ENCODE results near the gene TRIM47.

The TRIM47 gene

DNA sequence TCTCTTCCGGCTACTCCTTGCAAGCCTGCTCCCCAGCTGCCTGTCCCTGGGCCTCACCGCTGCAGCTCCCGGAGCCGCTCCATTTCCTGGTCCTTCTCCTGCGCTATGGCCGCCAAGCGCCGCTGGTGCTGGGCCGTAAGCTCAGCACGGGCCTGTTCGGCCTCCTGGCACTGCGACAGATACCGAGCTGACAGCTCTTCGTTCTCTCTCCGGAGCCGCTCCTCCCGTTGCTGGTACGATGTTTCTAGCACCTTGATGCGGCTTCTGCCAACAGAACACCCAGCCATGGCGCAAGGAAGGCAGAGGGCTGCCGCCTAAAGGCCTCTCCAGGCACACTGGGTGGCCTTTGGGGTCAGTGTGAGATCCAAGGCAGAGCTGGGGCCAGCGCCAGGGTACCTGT lies 41.2 kb upstream of the TRIM47 start:
- TF ChIP-seq EP300 (IDR thresholded peaks at IDR 0.05; ENCODE audit: borderline replicate concordance) (no peak), RAD21 (IDR thresholded peaks at IDR 0.05; ENCODE audit: low read depth) (no peak), FOXM1 (IDR thresholded peaks at IDR 0.05; ENCODE audit: borderline replicate concordance, low read depth) (no peak), MAX (IDR thresholded peaks at IDR 0.05) (no peak), EGR1 (IDR thresholded peaks at IDR 0.05) (no peak), TCF12 (IDR thresholded peaks at IDR 0.05; ENCODE audit: low read depth) (no peak), ZBTB7A (IDR thresholded peaks at IDR 0.05; ENCODE audit: low read depth) (no peak), CREB1 (IDR thresholded peaks at IDR 0.05; ENCODE audit: low read depth) (no peak)
- TF ChIP-seq, protein P1, sequence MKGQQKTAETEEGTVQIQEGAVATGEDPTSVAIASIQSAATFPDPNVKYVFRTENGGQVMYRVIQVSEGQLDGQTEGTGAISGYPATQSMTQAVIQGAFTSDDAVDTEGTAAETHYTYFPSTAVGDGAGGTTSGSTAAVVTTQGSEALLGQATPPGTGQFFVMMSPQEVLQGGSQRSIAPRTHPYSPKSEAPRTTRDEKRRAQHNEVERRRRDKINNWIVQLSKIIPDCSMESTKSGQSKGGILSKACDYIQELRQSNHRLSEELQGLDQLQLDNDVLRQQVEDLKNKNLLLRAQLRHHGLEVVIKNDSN (IDR thresholded peaks at IDR 0.05), result no peak
- TF ChIP-seq, protein P2, sequence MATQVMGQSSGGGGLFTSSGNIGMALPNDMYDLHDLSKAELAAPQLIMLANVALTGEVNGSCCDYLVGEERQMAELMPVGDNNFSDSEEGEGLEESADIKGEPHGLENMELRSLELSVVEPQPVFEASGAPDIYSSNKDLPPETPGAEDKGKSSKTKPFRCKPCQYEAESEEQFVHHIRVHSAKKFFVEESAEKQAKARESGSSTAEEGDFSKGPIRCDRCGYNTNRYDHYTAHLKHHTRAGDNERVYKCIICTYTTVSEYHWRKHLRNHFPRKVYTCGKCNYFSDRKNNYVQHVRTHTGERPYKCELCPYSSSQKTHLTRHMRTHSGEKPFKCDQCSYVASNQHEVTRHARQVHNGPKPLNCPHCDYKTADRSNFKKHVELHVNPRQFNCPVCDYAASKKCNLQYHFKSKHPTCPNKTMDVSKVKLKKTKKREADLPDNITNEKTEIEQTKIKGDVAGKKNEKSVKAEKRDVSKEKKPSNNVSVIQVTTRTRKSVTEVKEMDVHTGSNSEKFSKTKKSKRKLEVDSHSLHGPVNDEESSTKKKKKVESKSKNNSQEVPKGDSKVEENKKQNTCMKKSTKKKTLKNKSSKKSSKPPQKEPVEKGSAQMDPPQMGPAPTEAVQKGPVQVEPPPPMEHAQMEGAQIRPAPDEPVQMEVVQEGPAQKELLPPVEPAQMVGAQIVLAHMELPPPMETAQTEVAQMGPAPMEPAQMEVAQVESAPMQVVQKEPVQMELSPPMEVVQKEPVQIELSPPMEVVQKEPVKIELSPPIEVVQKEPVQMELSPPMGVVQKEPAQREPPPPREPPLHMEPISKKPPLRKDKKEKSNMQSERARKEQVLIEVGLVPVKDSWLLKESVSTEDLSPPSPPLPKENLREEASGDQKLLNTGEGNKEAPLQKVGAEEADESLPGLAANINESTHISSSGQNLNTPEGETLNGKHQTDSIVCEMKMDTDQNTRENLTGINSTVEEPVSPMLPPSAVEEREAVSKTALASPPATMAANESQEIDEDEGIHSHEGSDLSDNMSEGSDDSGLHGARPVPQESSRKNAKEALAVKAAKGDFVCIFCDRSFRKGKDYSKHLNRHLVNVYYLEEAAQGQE (IDR thresholded peaks at IDR 0.05; ENCODE audit: low read depth), result no peak

GRCh38 chr17:75917917-75918445 lies 39.6 kb upstream of the TRIM47 start:
- TF ChIP-seq MAX (IDR thresholded peaks at IDR 0.05), result no peak
- TF ChIP-seq RAD21 (IDR thresholded peaks at IDR 0.05; ENCODE audit: low read depth), result no peak
- no peak for TF ChIP-seq TEAD4 (IDR thresholded peaks at IDR 0.05)
- TF ChIP-seq YY1 (IDR thresholded peaks at IDR 0.05; ENCODE audit: low read depth), result no peak
- TF ChIP-seq TCF12 (IDR thresholded peaks at IDR 0.05; ENCODE audit: low read depth), result no peak
- TF ChIP-seq EGR1 (IDR thresholded peaks at IDR 0.05), result no peak
- TF ChIP-seq TAF1 (IDR thresholded peaks at IDR 0.05; ENCODE audit: low read depth), result no peak
- TF ChIP-seq EP300 (IDR thresholded peaks at IDR 0.05; ENCODE audit: borderline replicate concordance), result no peak
- TF ChIP-seq, protein P2 (IDR thresholded peaks at IDR 0.05; ENCODE audit: low read depth), result no peak
- TF ChIP-seq, protein P1 (IDR thresholded peaks at IDR 0.05), result no peak
- TF ChIP-seq FOXM1 (IDR thresholded peaks at IDR 0.05; ENCODE audit: borderline replicate concordance, low read depth), result no peak

DNA sequence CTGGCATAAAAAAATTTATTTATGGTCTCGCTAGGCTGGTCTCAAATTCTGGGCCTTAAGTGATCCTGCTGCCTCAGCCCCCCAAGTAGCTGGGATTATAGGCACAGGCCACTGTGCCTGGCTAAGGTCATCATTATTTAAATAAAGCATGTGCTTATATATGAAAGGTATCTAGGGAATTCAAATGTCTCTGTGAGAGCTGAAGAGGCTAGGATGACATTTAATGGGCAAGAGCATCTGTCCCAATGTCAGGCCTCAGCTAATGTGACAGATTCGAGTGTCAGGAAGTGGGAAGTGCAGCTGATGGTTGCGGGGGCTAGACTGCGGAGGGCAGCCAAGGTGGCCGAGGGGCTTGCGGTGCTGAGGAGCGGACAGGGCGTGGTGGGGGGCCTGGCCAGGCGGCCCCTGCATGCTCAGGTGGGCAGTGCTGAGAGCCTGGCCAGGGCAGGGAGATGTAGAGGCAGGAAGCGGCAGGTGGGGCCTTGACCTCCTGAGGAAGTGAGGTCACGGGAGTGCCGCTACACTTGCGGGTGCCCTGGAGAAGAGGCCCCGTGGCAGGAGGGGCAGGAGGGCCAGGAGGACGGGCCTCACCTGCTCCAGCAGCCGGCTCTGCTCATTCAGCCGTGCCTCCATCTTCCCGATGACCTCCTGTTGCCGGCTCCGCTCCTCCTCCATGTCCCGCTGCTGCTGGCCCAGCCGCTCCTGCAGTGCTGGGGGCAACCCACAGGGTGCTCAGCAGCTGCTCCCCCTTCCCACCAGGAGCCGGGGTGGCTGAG lies 38.9 kb upstream of the TRIM47 start:
- TF ChIP-seq EGR1 (IDR thresholded peaks at IDR 0.05) (no peak), RAD21 (IDR thresholded peaks at IDR 0.05; ENCODE audit: low read depth) (no peak), ZBTB7A (IDR thresholded peaks at IDR 0.05; ENCODE audit: low read depth) (no peak), TEAD4 (IDR thresholded peaks at IDR 0.05) (no peak), TCF12 (IDR thresholded peaks at IDR 0.05; ENCODE audit: low read depth) (no peak), TAF1 (IDR thresholded peaks at IDR 0.05; ENCODE audit: low read depth) (no peak), MAX (IDR thresholded peaks at IDR 0.05) (no peak), YY1 (IDR thresholded peaks at IDR 0.05; ENCODE audit: low read depth) (no peak), NFIC (IDR thresholded peaks at IDR 0.05) (no peak), EP300 (IDR thresholded peaks at IDR 0.05; ENCODE audit: borderline replicate concordance) (no peak), CREB1 (IDR thresholded peaks at IDR 0.05; ENCODE audit: low read depth) (no peak), FOXM1 (IDR thresholded peaks at IDR 0.05; ENCODE audit: borderline replicate concordance, low read depth) (no peak), CEBPB (IDR thresholded peaks at IDR 0.05) (no peak)
- TF ChIP-seq, protein P2 (IDR thresholded peaks at IDR 0.05; ENCODE audit: low read depth), result no peak
- TF ChIP-seq, protein P1 (IDR thresholded peaks at IDR 0.05), result no peak

All from Ishikawa (cell line).